Measurements from ENCODE around the gene KLHDC7A.

GRCh38 chr1:18474559-18475175 is 6.1 kb upstream of the KLHDC7A start:
- TF ChIP-seq POLR2A (IDR thresholded peaks at IDR 0.05; ENCODE audit: low read depth, low read length) = no peak
- no peak for TF ChIP-seq TAF1 (IDR thresholded peaks at IDR 0.05; ENCODE audit: borderline replicate concordance, low read depth, low read length)
